OCI-LY3 (cell line): ENCODE data around the gene DDB1.

Experiments
- H2AFZ ChIP-seq: fragments of 200-600, 300-600 bp; shearing (Covaris generic); 2 replicates; pipeline ENCODE4 v1.6.0; 2014; ENCODE audit warnings: antibody characterized with exemption, low read depth, low read length
- H3K27ac ChIP-seq: fragments of 200-600, 300-600 bp; sonication (generic); 2 replicates; pipeline ENCODE4 v1.5.1; 2014; ENCODE audit warnings: mild to moderate bottlenecking, low read length, moderate library complexity, mixed read lengths
- H3K27me3 ChIP-seq: fragments of 200-600, 300-600 bp; sonication (generic); 2 replicates; pipeline ENCODE4 v1.6.1; 2014; ENCODE audit warnings: low read depth, low read length, mixed read lengths
- H3K36me3 ChIP-seq: fragments of 200-600, 300-600 bp; sonication (generic); replicated peaks from 2 replicates; pipeline ENCODE3; 2014; ENCODE audit warnings: low read depth, low read length, mixed read lengths
- H3K4me1 ChIP-seq: fragments of 300-600, 200-600 bp; sonication (generic); 2 replicates; pipeline ENCODE4 v1.6.1; 2014; ENCODE audit warnings: low read length, mixed read lengths
- H3K4me2 ChIP-seq: fragments of 200-600, 300-600 bp; sonication (generic); 2 replicates; pipeline ENCODE4 v1.6.1; 2014; ENCODE audit warnings: low read length, mixed read lengths
- H3K4me3 ChIP-seq: fragments of 300-600, 200-600 bp; sonication (generic); 2 replicates; pipeline ENCODE4 v1.5.1; 2014; ENCODE audit warnings: antibody characterized with exemption, mild to moderate bottlenecking, low read length, moderate library complexity
- H3K79me2 ChIP-seq: fragments of 300-600, 200-600 bp; shearing (Covaris generic); 2 replicates; pipeline ENCODE4 v1.6.1; 2014; ENCODE audit warnings: mild to moderate bottlenecking, low read length, mixed read lengths
- H3K9ac ChIP-seq: fragments of 300-600, 200-600 bp; shearing (Covaris generic); 2 replicates; pipeline ENCODE4 v1.6.0; 2014; ENCODE audit warnings: mild to moderate bottlenecking, low read length, moderate library complexity
- H3K9me3 ChIP-seq: fragments of 200-600, 300-600 bp; shearing (Covaris generic); 2 replicates; pipeline ENCODE4 v1.6.1; 2014; ENCODE audit warnings: low read length, mixed read lengths; ENCODE audit not compliant: insufficient read depth
- H4K20me1 ChIP-seq: fragments of 200-600, 300-600 bp; sonication (generic); 2 replicates; pipeline ENCODE4 v1.6.1; 2016; ENCODE audit warnings: low read length, mixed read lengths; ENCODE audit not compliant: insufficient read depth
- CTCF ChIP-seq: fragments of 200-600, 300-600 bp; sonication (generic); IDR thresholded peaks from 2 replicates; pipeline ENCODE4 v1.5.1; 2014; ENCODE audit warnings: antibody characterized with exemption, low read length, low read depth
- EZH2phosphoT487 ChIP-seq: fragments of 200-600 bp; shearing (Covaris generic); IDR thresholded peaks from 2 replicates; pipeline ENCODE4 v1.6.1; 2018; ENCODE audit warnings: antibody characterized with exemption, mixed run types, low read depth

Gene DDB1

GRCh38 chr11:61336171-61336935 lies 3.4 kb upstream of the DDB1 start:
- Histone ChIP-seq H4K20me1 (peaks cover 9% of the 10 kb centered on the region), H2AFZ (peak overlapping the region; percentile 66; the same call in 1 of the 2 replicates), H3K79me2 (peaks cover 27% of the 10 kb centered on the region), H3K27me3 (no peaks in the 10 kb centered on the region), H3K36me3 (peaks cover 11% of the 10 kb centered on the region), H3K9me3 (no peaks in the 10 kb centered on the region), H3K4me3 (no peak overlapping the region), H3K27ac (peak overlapping the region; percentile 36), H3K4me2 (peak overlapping the region; percentile 25; the same call in 1 of the 2 replicates), H3K9ac (peak overlapping the region; percentile 30; the same call in 1 of the 2 replicates), H3K4me1 (peaks cover 29% of the 10 kb centered on the region)
- TF ChIP-seq CTCF (peak; percentile 99), EZH2phosphoT487 (no peak)

DNA sequence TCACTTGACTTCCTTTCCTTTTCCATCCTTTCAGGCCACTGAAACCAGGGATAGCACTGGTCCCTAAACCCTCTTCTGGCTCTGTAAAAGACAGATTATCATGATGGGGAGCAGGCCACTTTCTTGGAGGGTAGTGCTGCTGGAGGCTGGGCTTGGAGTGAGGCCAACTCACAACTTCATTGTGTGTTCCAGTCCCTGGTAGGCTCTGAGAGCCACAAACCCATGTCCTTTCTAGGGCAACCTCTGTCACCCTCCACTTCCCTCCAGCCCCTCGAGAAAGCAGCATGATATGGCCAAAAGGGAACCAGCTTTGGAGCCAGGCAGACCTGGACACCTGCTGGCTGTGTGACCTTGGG lies 2.4 kb upstream of the DDB1 start:
- H3K36me3 ChIP-seq, result peaks cover 11% of the 10 kb centered on the region
- TF ChIP-seq EZH2phosphoT487 (no peak), CTCF (no peak)
- no peaks in the 10 kb centered on the region for H3K27me3 ChIP-seq
- no peak overlapping the region for H3K27ac ChIP-seq
- H4K20me1 ChIP-seq, result peaks cover 14% of the 10 kb centered on the region
- H3K79me2 ChIP-seq, result peaks cover 37% of the 10 kb centered on the region
- H3K4me3 ChIP-seq, result no peak overlapping the region
- no peak overlapping the region for H3K4me2 ChIP-seq
- no peak overlapping the region for H2AFZ ChIP-seq
- H3K9me3 ChIP-seq, result no peaks in the 10 kb centered on the region
- H3K9ac ChIP-seq, result no peak overlapping the region
- peaks cover 29% of the 10 kb centered on the region for H3K4me1 ChIP-seq

DNA sequence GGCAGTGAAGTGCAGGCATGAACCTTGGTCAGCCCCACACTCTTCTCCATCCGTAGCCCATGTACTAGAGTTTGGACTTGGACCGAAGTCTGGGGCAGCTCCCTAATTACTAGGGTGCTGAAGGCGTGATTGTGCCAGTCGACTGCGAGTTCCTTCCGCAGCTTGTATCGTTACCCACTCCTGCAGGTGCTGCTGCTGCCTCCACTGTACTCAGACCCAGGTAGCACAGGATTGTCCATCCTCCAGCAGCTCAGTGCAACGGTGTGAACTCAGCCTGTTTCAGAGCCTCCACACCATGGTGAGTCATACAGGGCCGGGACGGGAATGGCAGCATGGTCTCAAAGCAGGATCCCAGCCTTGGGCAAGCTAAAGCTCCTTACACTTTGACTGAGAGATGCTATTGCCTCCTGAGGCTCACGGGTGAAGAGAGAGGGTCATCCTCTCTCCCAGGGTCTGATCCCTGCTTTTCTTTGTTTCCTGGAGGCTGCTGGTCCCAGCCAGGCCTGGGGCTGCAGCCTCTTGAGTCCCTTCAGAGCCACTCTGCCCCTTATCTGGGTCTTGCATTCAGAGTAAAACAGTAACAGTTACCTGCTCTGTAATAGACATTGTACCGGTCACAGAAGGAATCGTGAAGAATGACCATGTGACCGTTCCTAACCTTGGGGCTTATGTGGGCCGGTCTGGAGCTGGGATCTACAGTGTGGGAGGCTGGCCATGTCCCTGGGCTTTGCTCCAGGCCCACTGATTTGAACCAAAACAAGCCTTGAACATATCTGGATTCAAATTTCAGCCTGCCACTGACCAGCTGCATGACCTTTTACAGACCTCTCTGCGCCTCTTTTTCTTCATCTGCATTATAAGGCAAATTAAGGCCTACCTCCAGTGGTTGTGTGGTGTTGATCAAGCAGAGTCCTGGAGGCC lies 1.8 kb upstream of the DDB1 start:
- no peaks in the 10 kb centered on the region for H3K27me3 ChIP-seq
- H4K20me1 ChIP-seq, result peaks cover 14% of the 10 kb centered on the region
- H2AFZ ChIP-seq, result no peak overlapping the region
- H3K4me2 ChIP-seq, result peak overlapping the region; percentile 96; the same call in 1 of the 2 replicates
- TF ChIP-seq CTCF (no peak), EZH2phosphoT487 (no peak)
- H3K4me3 ChIP-seq, result no peak overlapping the region
- no peaks in the 10 kb centered on the region for H3K9me3 ChIP-seq
- H3K79me2 ChIP-seq, result peaks cover 44% of the 10 kb centered on the region
- peaks cover 17% of the 10 kb centered on the region for H3K36me3 ChIP-seq
- H3K4me1 ChIP-seq, result peaks cover 29% of the 10 kb centered on the region
- H3K9ac ChIP-seq, result no peak overlapping the region
- no peak overlapping the region for H3K27ac ChIP-seq
